ENCODE results near the gene ZNF438. TPM values are rescaled to one million over a fixed set of nuclear protein-coding genes. Genes with fewer than 3 reads are reported as not detected.

The ZNF438 gene
- total RNA-seq, 1 donor from 2014 or later: 1.9 TPM

GRCh38 chr10:30827531-30828120, 204.0 kb downstream of the ZNF438 start:
- DNase-seq (ENCODE audit: low read depth in 2 of 2): peak in 1 of 2 donors; percentile 86

- DNase-seq (ENCODE audit: low read depth in 2 of 2): no peak
These were observed 205.0 kb downstream of the ZNF438 start for GRCh38 chr10:30826679-30827078.

GRCh38 chr10:30825495-30825894, 206.2 kb downstream of the ZNF438 start:
- no peak for DNase-seq (ENCODE audit: low read depth in 2 of 2)

- no peak for DNase-seq (ENCODE audit: low read depth in 2 of 2)
These were observed 206.6 kb downstream of the ZNF438 start for GRCh38 chr10:30825022-30825421.

GRCh38 chr10:30823651-30824050, 208.0 kb downstream of the ZNF438 start:
- DNase-seq (ENCODE audit: low read depth in 2 of 2): no peak

- no peak for DNase-seq (ENCODE audit: low read depth in 2 of 2)
These were observed 208.8 kb downstream of the ZNF438 start for GRCh38 chr10:30822693-30823465.

- DNase-seq (ENCODE audit: low read depth in 2 of 2): no peak
These were observed 209.5 kb downstream of the ZNF438 start for GRCh38 chr10:30821994-30822692.

- peak in 1 of 2 donors; percentile 24 for DNase-seq (ENCODE audit: low read depth in 2 of 2)
These were observed 210.2 kb downstream of the ZNF438 start for GRCh38 chr10:30821261-30821993.

- DNase-seq (ENCODE audit: low read depth in 2 of 2): peak; percentile 81 to 95
These were observed 211.2 kb downstream of the ZNF438 start for GRCh38 chr10:30820261-30820991.

GRCh38 chr10:30819341-30820181, 212.1 kb downstream of the ZNF438 start:
- DNase-seq (ENCODE audit: low read depth in 2 of 2): no peak

GRCh38 chr10:30818854-30819253, 212.8 kb downstream of the ZNF438 start:
- no peak for DNase-seq (ENCODE audit: low read depth in 2 of 2)

- peak; percentile 86 to 95 for DNase-seq (ENCODE audit: low read depth in 2 of 2)
These were observed 213.5 kb downstream of the ZNF438 start for GRCh38 chr10:30818010-30818660.

- DNase-seq (ENCODE audit: low read depth in 2 of 2): no peak
These were observed 214.1 kb downstream of the ZNF438 start for GRCh38 chr10:30817541-30817940.

- DNase-seq (ENCODE audit: low read depth in 2 of 2): no peak
These were observed 214.9 kb downstream of the ZNF438 start for GRCh38 chr10:30816820-30817171.

GRCh38 chr10:30816159-30816819, 215.4 kb downstream of the ZNF438 start:
- DNase-seq (ENCODE audit: low read depth in 2 of 2): no peak

- peak in 1 of 2 donors; percentile 88 for DNase-seq (ENCODE audit: low read depth in 2 of 2)
These were observed 217.7 kb downstream of the ZNF438 start for GRCh38 chr10:30813872-30814481.

GRCh38 chr10:30812018-30812851, 219.4 kb downstream of the ZNF438 start:
- DNase-seq (ENCODE audit: low read depth in 2 of 2): peak; percentile 74 to 92
